Jurkat, Clone E6-1 (cell line): Measurements from ENCODE around the gene CKMT1A. TPM values are rescaled to one million over a fixed set of nuclear protein-coding genes. Genes with fewer than 3 reads are reported as not detected.
"Not testable (repeated sequence)": the region's sequence is repeated elsewhere in the genome, so short reads cannot be mapped to it uniquely, and the experiment has no call there.

Experiments
- DNase-seq: peaks from one replicate; pipeline ENCODE4 v3.0.0-alpha.2; 2011; ENCODE audit warnings: low read depth, low spot score
- H3K4me3 ChIP-seq: 2 replicates; pipeline ENCODE4 v1.5.1; 2011; ENCODE audit warnings: mild to moderate bottlenecking, low read length, control low read depth, moderate library complexity
- polyA plus RNA-seq: library from polyadenylated mRNA; unstranded; fragments of >200 nt; gene quantifications from one replicate; pipeline ENCODE4 v1.2.1, GENCODE V29; 2012; ENCODE audit warnings: missing spikeins; ENCODE audit not compliant: insufficient read length, insufficient read depth

Gene CKMT1A
- polyA plus RNA-seq = 2.6 TPM

DNA sequence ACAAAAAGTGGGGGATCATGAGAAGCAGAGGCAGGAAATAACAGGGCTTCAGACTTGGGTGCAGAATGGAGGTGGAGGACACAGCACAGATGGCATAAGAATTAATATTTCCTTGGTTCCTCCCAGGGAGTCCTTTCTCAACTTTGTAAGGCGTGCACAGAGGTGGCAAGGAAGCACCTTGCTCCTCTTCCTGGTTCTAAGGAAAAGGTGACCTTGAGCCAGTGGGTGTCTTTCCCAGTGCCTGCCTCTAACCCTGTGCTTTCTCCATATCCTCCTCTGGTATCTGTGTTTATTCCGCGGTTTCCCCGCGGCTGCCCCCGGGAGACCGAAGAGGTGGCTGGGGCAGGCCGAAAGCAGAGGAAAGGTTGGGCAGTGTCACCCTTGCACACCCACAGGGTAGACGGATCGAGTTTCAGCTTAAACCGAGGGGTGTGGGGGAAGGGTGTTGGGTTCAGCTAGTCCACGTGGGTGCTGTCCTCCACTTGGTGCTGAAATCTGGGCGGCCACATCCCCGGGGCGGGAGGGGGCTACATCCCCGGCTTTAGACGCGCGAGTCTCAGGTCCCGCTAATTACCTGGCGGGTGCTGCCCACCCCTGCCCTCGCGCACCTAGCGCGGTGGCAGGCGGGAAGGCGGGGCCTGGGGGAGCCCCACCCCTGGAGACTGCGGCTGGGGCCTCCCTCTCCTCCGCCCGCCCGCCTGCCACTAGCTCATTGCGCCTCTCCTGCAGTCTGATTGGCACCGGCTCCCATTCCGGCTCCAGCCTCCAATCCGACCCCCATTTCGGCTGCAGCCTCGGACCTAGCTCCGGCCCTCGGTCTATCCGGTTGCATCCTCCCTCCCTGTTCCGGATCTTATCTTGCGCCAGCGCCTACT lies at the start of gene CKMT1A:
TSS of gene CKMT1A (plus strand) at position 712 of the 875 bp plus-strand sequence. CDS start 192 bp downstream, outside the sequence.
- not testable (repeated sequence) for DNase-seq, H3K4me3 ChIP-seq

DNA sequence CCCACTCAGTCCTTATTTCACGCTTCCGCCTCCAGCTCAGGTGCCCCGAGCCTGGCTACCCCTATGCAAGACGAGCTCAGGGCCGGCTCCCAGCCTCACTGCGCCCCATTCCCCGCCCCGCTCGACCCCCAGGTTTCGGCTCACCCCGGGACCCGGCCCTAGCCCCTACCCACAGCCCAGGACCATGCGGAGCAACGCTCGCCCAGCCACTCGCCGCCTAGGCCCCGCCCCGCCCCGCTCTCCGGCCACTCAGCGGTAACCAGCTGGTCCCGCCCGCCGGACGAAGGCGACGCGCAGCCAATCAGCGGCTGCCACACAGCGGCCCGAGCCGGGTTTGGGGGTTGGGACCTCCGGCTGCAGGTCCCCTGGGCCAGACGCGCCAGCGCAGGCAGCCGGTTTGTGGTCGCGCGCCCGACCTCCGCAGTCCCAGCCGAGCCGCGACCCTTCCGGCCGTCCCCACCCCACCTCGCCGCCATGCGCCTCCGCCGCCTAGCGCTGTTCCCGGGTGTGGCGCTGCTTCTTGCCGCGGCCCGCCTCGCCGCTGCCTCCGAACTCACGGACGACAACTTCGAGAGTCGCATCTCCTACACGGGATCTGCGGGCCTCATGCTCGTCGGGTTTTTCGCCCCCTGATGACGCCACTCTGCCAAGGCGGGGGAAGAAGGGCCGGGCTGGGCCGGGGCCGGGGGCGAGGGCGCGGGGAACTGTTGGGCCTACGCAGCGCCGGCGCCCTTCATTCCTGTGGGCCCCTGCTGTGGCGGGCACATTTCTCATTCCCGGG lies 44.8 kb upstream of the CKMT1A start, which contains the start of gene CATSPER2:
TSS of gene CATSPER2 (minus strand) at position 196 of the 781 bp plus-strand sequence. CDS start 783 bp downstream, outside the sequence.
- H3K4me3 ChIP-seq = no peak within 1 kb of the TSS
- DNase-seq = no peak

DNA sequence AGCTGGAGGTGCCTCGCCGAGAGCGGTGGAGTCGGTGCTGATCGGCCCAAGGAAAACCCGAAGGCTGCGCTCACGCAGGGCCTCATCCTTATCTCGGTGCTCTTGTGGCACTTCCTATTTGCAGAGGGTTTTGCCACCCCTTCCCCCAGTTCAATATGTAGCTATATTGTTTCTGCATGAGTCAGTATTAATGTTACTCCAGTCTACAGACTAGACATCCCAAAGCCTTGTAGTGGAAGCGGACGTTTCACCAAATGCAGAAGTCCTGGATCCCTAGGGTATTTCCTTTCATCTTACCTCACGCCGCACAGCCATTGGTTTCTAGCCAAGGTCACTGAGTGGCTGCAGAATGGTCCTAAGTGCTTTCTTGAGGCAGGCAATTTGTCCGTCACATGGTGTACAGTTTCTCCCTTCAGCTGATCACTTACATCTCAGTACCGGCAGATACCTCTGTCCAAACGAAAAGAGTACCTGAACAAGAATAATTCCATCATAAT lies 44.2 kb upstream of the CKMT1A start:
- DNase-seq = not testable (repeated sequence)

DNA sequence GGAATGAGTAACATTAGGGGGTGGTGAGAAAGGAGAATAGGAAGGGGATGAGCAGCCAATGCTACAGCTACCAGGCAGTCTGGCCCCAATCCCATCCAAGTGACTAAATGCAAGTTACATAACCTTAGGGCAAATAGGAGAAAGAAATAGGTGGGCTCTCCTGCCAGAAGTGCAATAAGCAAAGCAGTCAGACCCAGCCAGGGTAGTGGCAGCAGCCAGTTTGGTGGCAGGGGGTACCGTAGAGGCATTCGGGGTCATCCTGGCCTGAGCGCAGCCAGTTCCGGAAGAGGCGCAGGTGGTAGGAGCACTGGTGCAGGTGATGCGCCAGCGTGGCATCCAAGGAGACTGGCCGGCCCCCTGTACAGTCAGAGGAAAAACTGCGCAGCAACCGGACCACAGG lies 33.9 kb upstream of the CKMT1A start:
- DNase-seq, H3K4me3 ChIP-seq: not testable (repeated sequence)

More for the DNA sequence above, 44.2 kb upstream of the CKMT1A start:
- H3K4me3 ChIP-seq = not testable (repeated sequence)

DNA sequence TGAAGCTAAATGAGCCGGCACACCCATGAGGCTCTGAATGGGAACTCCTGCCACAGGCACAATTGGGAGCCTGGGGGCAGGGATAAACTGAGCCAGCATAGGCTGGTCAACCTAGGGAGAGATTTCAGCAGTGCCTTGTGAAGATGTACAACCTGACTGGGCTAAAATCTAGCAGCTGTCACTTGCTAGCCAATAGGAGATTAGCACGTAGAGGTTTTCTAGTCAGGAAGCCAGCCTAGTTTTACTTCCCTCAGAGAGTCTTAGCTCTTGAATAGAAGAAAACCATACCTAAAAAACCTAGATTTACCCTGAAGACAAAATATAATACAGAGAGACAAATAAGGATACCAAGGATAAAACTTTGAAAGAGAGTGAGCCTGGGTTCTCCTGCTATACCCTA lies 31.4 kb upstream of the CKMT1A start:
- H3K4me3 ChIP-seq, DNase-seq: not testable (repeated sequence)

DNA sequence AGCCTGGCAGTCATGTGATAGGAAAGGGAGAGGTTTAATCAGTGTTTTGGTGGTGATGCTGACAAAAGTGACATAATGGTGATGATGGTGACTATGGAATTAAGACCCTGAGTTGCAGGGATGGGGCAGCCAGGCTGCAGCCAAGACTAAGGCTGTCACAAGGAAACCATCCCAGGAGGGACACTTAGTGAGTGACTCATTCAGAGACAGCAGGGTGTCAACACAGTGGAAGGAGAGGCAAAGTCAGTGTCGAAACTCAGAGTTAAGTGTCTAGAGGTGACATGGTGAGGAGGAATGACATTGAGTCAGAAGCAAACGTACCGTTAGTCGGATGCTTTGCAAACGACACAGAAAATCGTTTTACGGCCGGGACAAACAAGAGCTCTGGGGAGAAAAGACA lies 30.3 kb upstream of the CKMT1A start:
- H3K4me3 ChIP-seq, DNase-seq: not testable (repeated sequence)

DNA sequence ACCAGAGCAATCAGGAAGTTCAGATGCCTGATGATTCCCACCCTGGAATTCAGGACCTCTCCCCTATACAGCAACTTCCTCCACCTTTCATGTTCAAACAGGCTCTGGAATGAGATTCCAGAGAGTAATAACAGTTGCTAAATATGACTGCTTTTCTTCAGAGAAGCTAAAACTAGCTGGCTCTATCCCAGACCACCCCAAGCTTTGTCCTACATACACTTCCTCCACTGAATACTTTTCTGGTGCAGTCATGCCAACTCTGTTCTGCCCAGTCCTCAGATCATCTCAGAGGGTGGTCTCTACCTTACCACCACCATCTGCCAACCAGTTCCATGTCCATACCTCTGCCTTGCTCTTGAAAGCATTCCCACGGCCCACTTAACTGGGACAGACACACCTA lies 27.5 kb upstream of the CKMT1A start:
- DNase-seq, H3K4me3 ChIP-seq: not testable (repeated sequence)

DNA sequence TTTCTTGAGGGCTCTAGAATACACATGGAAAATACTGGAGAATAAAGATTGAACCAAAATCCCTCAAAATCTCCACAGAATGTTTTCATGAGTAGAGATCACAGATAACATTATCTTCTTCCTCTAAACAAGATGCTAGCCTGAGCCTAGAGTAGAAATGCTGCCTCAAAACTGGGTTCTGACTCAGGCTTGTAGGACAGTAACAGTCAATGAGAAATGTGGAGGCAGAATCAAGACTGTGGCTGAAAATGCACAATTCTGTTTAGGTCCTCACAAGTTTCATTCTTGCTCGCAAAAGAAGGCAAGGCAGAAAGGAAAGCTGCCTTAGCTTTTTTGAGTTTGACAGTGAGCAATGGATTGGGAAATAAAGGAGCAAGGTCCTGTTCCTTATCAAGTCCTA lies 19.5 kb upstream of the CKMT1A start:
- DNase-seq, H3K4me3 ChIP-seq: not testable (repeated sequence)

DNA sequence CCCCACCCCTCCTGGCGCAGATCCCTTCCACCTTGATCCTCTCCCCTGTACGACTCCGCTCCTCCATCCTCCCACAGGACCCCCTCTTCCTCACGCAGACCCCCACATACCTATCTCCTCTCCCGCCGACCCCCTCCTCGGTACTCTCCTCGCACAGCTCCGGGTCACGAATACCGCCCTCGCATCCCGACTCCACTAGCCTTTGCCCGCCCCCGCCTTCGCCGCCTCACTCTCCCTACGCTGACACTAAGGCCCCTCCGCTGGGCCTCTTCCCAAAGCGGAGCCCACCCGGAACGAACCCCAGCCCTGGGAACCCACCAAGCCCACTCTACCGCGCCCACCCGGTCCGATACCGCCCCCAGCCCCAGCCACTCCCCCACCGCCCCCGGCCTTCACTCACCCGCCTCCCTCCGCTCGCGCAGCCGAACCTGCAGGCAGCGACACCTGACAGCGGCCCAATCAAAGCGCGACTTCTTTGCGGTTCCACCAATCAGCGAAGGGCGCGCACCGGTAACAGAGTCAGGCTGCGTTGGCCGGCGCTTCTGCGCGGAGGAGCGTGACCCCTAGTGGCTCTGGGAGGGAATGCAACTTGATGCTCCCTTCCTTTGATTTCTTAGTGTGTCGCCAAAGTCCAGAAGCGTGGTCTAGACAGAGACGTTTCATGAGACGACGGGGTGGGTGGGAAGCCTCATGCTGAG lies 3.9 kb upstream of the CKMT1A start:
- not testable (repeated sequence) for DNase-seq, H3K4me3 ChIP-seq

DNA sequence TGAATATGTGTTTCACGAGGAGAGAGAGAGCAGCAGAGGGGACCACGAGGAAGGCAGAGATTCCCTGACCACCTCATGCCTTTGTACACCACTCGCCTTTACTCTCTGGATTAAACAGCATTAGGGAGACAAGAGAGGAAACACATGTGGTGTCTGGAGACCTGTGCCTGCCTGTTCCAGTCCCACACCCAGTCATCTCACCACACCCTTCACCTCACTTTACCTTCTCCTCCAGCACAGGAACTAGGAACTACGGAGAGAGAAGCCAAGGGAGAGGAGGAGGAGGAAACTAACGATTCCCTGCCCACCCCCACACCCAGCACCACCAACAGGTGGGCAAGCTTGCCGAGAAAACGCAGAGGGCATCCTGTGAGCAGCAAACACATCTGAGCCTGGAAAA lies 980 bp upstream of the CKMT1A start:
- H3K4me3 ChIP-seq, DNase-seq: not testable (repeated sequence)

DNA sequence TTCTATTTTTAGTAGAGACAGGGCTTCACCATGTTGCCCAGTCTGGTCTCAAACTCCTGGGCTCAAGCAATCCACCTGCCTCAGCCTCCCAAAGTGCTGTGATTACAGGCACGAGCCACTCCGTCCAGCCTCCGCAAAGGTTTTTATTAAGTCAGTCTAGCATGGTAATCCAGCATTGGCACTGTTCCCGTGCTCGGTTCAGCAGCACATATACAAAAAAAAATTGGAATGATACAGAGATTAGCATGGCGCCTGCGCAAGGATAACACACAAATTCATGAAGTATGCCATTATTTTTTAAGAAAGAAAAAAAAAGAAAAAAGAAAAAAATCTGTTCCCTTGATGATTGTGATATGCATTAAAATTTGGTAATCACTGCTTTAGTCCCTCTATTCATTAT lies 8.5 kb downstream of the CKMT1A start:
- H3K4me3 ChIP-seq = no peak overlapping the region
- DNase-seq = no peak

DNA sequence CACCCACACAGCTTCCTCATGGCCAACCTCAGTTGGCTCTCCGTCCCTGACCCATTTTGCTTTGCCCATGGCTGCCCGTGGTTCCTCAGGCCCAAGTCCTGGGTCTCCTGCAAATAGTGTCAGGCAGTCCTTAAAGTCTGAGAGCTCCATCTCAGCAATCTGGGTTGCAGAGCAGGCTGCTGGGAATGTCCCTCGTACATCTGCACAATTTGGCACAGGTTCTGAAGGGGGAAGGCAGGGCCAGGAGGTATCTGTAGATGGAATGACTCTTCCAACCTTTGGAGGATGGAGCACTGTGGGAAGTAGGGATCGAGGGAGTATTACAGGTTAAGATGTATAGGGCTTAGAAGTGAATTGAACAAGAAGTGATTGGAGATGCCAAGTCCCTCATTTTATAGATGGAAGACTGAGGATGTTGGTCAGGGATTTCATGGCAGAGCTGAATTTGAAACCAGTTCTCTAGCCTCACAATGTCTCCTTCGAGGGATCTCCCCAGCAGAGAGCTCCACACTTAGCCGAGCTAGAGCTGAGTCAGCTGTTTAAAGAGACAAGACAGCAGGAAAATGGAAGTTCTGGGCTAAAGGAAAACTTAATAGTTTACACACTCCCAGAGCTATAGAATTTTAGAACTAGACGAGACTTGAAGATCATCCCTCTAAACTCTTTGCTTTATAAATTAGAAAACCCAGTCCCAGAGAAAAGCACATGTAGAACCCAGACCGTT lies 9.2 kb downstream of the CKMT1A start:
- H3K4me3 ChIP-seq = no peak overlapping the region
- DNase-seq = no peak

DNA sequence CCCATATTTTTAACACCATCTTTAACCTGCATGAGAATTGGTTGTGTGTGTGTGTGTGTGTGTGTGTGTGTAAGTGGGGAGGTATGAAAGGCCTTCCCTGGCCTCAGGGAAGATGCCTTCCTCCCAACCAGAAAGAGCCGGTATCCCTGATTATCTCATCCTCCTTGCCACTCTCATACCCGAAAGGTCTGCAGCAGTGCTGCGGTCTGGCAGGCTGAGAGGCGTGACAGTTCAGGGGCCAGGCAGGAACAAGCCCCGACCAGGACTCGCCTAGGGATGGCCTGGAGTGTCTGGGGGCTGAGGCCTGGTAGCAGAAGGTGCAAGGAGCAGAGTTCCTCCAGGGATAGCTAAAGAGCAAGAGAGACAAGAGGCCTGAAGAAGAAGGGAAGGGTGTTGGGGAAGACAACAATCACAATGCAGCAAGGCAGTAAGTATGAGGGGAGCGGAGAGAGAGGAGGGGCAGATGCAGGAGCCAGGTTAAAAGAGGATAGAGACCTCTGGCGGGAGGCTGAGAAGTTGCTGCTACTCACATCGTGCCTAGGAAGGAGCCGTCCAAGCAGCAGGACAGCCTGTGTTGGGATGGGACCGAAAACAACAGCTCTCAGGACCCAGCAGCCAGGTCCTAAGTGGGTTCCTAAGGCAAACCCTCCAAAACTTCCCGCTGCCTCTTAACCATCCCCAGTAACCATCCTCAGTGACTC lies 16.9 kb downstream of the CKMT1A start:
- DNase-seq = not testable (repeated sequence)

DNA sequence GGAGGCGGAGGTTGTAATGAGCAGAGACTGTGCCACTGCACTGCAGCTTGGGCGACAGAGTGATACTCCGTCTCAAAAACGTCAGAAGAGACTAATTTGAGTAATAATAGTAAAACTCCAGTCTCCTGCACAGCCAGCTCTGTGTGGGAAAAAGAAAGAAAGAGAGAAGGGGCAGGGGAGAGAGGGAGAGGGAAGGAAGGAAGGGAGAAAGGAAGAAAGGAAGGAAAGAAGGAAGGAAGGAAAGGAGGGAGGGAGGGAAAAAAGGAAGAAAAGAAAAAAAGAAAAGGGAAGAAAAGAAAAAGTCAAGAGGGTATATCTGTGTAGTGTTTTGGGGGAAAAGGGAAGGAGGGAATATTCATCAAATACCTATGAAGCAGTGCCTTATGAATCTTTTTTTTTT lies 29.5 kb downstream of the CKMT1A start:
- DNase-seq = no peak

More for the DNA sequence above, 16.9 kb downstream of the CKMT1A start:
- not testable (repeated sequence) for H3K4me3 ChIP-seq

DNA sequence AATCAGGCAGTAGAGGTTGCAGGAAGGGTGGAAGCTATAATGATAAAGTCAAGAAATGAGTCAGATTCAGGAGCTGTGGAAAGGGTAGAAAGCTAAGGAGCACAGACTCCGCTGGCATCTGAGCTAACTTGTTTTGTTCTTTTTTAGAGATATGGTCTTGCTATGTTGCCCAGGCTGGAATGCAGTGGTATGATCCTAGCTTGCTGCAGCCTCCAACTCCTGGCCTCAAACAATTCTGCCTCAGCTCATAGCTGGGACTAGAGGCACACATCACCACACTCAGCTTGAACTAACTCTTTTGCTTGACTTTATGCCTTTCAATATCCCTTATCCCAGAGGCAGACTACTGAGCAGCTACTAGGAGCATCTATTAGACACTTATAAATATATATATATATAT lies 32.6 kb downstream of the CKMT1A start:
- H3K4me3 ChIP-seq, DNase-seq: not testable (repeated sequence)

More for the DNA sequence above, 29.5 kb downstream of the CKMT1A start:
- H3K4me3 ChIP-seq = no peak overlapping the region

DNA sequence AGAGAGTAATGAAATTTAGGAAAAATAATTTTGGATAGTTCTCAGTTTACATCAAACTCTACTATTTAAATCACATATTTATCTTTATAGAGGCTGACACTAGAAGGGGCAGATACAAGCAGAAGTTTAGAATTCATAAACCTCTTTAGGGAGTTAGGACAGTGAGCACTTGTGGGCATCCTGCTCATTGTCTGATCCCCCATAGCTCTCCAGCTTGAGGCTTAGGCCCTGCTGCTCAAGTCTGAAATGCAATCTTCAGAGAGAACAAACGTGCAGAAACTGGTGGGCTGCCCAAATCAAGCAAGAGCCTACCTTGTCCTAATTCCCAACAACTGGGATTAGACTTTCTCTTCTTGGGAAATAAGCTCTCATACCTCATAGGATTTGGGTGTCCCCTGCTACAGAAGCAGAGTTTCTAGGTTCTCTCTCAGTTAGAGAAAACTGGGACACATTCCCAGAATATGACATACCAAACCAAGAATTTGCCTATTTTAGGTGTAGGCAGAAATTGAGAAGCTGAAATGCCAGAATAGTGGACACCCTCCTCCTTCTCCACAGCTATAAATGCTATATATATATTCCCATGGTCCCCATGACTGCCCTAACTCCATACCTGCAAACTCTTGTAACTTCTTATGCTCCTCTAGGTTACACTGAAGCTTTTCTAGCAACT lies 34.5 kb downstream of the CKMT1A start:
- not testable (repeated sequence) for H3K4me3 ChIP-seq, DNase-seq

DNA sequence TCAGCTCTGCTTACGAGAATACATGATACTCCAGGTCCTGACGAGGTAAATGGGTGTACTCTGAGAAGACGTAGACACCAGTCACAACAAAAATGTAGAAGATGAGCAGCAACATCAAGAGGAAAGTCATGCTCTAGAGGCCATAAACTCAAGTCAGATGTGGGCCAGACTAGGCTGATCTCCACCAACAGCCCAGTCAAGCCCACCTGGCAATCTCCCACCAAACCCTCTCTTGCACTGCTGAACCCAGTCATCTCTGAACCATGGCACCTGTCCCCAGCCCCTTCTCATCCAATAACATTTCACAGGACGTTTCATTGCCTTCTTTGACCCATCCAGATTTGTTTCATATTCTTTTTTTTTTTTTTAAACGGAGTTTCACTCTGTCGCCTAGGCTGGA lies 41.8 kb downstream of the CKMT1A start:
- no peak overlapping the region for H3K4me3 ChIP-seq

More for the DNA sequence above, 41.8 kb downstream of the CKMT1A start:
- DNase-seq = no peak
